Colonic mucosa (tissue), 4 donors: ENCODE measurements around the gene PCDHGB5. TPM values are rescaled to one million over a fixed set of nuclear protein-coding genes. Genes with fewer than 3 reads are reported as not detected.
"Not testable (repeated sequence)": the region's sequence is repeated elsewhere in the genome, so short reads cannot be mapped to it uniquely, and the experiment has no call there.

Experiments
- DNase-seq: peaks from one replicate; pipeline ENCODE4 v3.0.0-alpha.2; 2020
- H3K27ac ChIP-seq: fragments of 200-600 bp; one replicate; pipeline ENCODE4 v1.8.0; 2021
- H3K27me3 ChIP-seq: fragments of 200-600 bp; one replicate; pipeline ENCODE4 v1.8.0; 2021
- H3K36me3 ChIP-seq: fragments of 200-600 bp; one replicate; pipeline ENCODE4 v1.8.0; 2021
- H3K4me1 ChIP-seq: fragments of 200-600 bp; one replicate; pipeline ENCODE4 v1.8.0; 2021; ENCODE audit warnings: mild to moderate bottlenecking
- H3K4me3 ChIP-seq: fragments of 200-600 bp; one replicate; pipeline ENCODE4 v1.8.0; 2021
- H3K9ac ChIP-seq, 2 donors: one replicate each; pipeline ENCODE4 v1.7.0; 2013; ENCODE audit warnings: control low read depth in 2 of 2, low read depth in 2 of 2, low read length in 2 of 2
- H3K9me3 ChIP-seq: fragments of 200-600 bp; one replicate; pipeline ENCODE4 v1.8.0; 2021
- CTCF ChIP-seq: fragments of 200-600 bp; IDR thresholded peaks from one replicate; pipeline ENCODE4 v1.8.0; 2022; ENCODE audit warnings: antibody characterized with exemption, mild to moderate bottlenecking
- intact Hi-C: fragments of 100-400 bp; cut with DNase I; formaldehyde crosslinking; loops from one replicate; pipeline ENCODE4 v1.14.1; 2022
- total RNA-seq, 2 donors: library from RNA; stranded (reverse); fragmentation: NEBNext Ultra II Directional in 1 of 2; extraction: Animal tissue kit (Norgen Biotek cat#: 25700) in 1 of 2; gene quantifications; one replicate each; pipeline ENCODE4 v1.2.1, GENCODE V29; 2021
- donor health status: healthy.
- donor health status: DM: no; HTN: no; CAD: no.
- donor health status: DM: no; HTN: no; CAD: no.

Gene PCDHGB5
- total RNA-seq, 2 donors from 2014 or later = 2.1 to 3.1 TPM

DNA sequence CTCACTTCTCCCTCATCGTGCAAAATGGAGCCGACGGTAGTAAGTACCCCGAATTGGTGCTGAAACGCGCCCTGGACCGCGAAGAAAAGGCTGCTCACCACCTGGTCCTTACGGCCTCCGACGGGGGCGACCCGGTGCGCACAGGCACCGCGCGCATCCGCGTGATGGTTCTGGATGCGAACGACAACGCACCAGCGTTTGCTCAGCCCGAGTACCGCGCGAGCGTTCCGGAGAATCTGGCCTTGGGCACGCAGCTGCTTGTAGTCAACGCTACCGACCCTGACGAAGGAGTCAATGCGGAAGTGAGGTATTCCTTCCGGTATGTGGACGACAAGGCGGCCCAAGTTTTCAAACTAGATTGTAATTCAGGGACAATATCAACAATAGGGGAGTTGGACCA lies 33.5 kb downstream of the PCDHGB5 start:
- H3K4me3 ChIP-seq = no peak overlapping the region
- no peaks in the 10 kb centered on the region for H3K36me3 ChIP-seq
- peaks cover 7% of the 10 kb centered on the region for H3K9me3 ChIP-seq
- no peak overlapping the region for H3K27ac ChIP-seq
- no peaks in the 10 kb centered on the region for H3K4me1 ChIP-seq
- H3K9ac ChIP-seq = no peak overlapping the region
- no peaks in the 10 kb centered on the region for H3K27me3 ChIP-seq
- no peak for TF ChIP-seq CTCF
- intact Hi-C loops = no loop called here
- DNase-seq = no peak

- H3K9me3 ChIP-seq, H3K4me1 ChIP-seq, H3K36me3 ChIP-seq, H3K4me3 ChIP-seq, H3K27ac ChIP-seq, DNase-seq, H3K27me3 ChIP-seq, intact Hi-C loops, H3K9ac ChIP-seq: not testable (repeated sequence)
Observed at GRCh38 chr5:141432308-141432707, 34.6 kb downstream of the PCDHGB5 start.

GRCh38 chr5:141432726-141433125 lies 35.0 kb downstream of the PCDHGB5 start:
- H3K4me3 ChIP-seq = not testable (repeated sequence)

GRCh38 chr5:141434006-141434405 lies 36.3 kb downstream of the PCDHGB5 start:
- no peaks in the 10 kb centered on the region for H3K36me3 ChIP-seq
- H3K4me3 ChIP-seq = no peak overlapping the region
- no peaks in the 10 kb centered on the region for H3K4me1 ChIP-seq
- H3K27ac ChIP-seq = no peak overlapping the region
- H3K27me3 ChIP-seq = no peaks in the 10 kb centered on the region
- no peak for TF ChIP-seq CTCF
- H3K9ac ChIP-seq = no peak overlapping the region
- H3K9me3 ChIP-seq = no peaks in the 10 kb centered on the region
- no peak for DNase-seq
- intact Hi-C loops = no loop called here

More at GRCh38 chr5:141432726-141433125, 35.0 kb downstream of the PCDHGB5 start:
- H3K9ac ChIP-seq, DNase-seq, intact Hi-C loops, H3K4me1 ChIP-seq, H3K27ac ChIP-seq, H3K27me3 ChIP-seq, H3K9me3 ChIP-seq, H3K36me3 ChIP-seq: not testable (repeated sequence)

DNA sequence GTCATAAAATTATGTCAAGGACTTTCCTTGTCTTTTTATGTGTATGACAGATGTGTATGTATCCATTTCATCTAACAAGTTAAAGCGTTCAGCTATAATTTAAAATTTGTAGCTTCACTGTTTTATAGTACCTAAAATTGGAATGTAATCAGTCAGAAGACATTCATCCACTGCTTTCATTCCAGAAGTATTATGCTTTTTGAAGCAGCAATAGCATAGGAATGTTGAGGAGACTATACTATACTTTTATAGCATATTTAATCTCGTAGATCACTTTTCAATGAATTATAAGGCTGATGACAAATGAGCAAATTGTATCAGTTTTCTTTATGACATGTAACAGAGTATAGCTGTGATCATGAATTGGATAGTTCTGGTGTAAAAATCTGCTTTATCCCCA lies 39.5 kb downstream of the PCDHGB5 start:
- no peak for TF ChIP-seq CTCF
- Histone ChIP-seq H3K9me3 (no peaks in the 10 kb centered on the region), H3K4me3 (no peak overlapping the region), H3K4me1 (no peaks in the 10 kb centered on the region), H3K27ac (no peak overlapping the region), H3K36me3 (no peaks in the 10 kb centered on the region), H3K27me3 (no peaks in the 10 kb centered on the region), H3K9ac (no peak overlapping the region)
- no peak for DNase-seq
- intact Hi-C loops = no loop called here

GRCh38 chr5:141439411-141440141 lies 41.8 kb downstream of the PCDHGB5 start:
- H3K27ac ChIP-seq = no peak overlapping the region
- no peaks in the 10 kb centered on the region for H3K27me3 ChIP-seq
- H3K36me3 ChIP-seq = no peaks in the 10 kb centered on the region
- H3K4me3 ChIP-seq = no peak overlapping the region
- no peaks in the 10 kb centered on the region for H3K4me1 ChIP-seq
- no peak for TF ChIP-seq CTCF
- H3K9ac ChIP-seq = no peak overlapping the region
- no peak for DNase-seq
- no peaks in the 10 kb centered on the region for H3K9me3 ChIP-seq
- intact Hi-C loops = no loop called here
